GM21381 (cell line): Measurements from ENCODE around the gene UPF3B.
"Not testable (repeated sequence)": the region's sequence is repeated elsewhere in the genome, so short reads cannot be mapped to it uniquely, and the experiment has no call there.

Experiments
- ATAC-seq: cut with Tn5 transposase; IDR thresholded peaks from one replicate; pipeline ENCODE4 v1.9.1; 2021; ENCODE audit warnings: mild to moderate bottlenecking, moderate library complexity; ENCODE audit not compliant: unreplicated experiment

The UPF3B gene

GRCh38 chrX:119826399-119826959 lies 26.3 kb downstream of the UPF3B start:
- no peak for ATAC-seq

DNA sequence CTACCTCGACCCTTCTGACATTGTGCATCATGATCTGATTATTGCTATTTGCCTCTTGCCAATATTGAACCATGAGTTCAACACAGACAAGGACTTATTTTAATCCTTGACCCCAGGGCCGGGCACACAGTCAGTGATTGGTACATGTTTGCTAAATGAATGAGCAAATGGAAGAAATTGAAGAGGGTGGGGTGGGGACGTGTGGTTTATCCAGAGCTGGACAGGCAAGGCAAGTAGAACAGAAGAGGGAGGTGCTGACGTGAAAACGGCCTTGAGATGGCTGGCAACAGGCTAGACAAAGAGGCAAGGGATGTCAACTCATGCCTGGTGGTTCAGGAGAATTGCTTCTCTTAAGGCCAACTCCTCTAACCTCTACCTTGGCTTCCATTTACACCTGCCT lies 28.5 kb downstream of the UPF3B start:
- ATAC-seq = not testable (repeated sequence)

DNA sequence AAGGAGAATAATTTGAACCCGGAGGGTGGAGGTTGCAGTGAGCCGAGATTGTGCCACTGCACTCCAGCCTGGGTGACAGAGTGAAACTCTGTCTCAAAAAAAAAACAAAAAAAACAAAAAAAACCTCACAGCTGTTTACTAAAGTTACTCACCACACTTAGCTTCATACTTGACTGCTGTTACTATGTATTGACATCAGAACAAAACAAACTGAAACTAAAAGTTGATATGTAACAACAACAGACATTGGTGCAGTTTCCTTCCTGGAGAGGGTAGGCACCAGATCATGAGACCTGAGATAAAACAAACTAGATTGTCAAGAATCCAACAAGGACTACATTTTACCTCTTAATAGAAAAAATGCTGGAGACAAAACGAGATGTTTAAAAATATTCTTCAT lies 31.1 kb downstream of the UPF3B start:
- ATAC-seq = peak; percentile 95

DNA sequence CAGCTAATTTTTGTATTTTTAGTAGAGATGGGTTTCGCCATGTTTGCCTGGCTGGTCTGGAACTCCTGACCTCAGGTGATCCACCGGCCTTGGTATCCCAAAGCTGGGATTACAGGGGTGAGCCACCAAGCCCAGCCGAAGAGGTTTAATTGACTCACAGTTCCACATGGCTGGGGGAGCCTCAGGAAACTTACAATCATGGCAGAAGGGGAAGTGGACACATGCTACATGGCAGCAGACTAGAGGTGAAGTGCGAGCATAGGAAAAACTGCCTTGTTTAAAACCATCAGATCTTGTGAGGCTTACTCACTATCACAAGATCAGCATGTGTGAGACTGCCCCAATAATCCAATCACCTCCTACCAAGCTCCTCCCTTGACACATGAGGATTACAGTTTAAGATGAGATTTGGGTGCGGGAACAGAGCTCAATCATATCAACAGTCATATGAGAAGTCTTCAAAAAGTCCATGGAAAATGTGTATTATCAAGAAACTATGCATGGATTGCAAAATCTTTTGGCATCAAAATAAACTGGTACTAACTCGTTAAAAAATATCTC lies 35.6 kb downstream of the UPF3B start:
- ATAC-seq = no peak

- ATAC-seq = no peak
These were observed 36.5 kb downstream of the UPF3B start for GRCh38 chrX:119816300-119816699.

GRCh38 chrX:119809185-119809666 lies 43.5 kb downstream of the UPF3B start:
- ATAC-seq = no peak

DNA sequence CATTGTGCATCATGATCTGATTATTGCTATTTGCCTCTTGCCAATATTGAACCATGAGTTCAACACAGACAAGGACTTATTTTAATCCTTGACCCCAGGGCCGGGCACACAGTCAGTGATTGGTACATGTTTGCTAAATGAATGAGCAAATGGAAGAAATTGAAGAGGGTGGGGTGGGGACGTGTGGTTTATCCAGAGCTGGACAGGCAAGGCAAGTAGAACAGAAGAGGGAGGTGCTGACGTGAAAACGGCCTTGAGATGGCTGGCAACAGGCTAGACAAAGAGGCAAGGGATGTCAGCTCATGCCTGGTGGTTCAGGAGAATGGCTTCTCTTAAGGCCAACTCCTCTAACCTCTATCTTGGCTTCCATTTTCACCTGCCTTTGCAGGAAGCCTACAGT lies 44.3 kb downstream of the UPF3B start:
- not testable (repeated sequence) for ATAC-seq

DNA sequence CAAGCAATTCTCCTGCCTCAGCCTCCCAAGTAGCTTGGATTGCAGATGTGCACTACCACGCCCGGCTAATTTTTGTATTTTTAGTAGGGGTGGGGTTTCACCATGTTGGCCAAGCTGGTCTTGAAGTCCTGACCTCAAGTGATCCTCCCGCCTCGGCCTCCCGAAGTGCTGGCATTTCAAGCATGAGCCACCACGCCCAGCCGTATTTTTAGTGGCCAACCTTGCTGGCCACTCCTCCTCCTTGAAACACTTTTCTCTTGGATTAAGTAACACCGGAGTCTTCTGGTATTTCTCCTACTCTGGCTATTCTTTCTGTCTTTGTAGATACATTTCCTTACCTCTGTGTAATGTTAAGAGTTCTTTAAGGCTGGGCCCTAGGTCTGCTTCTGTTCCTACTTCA lies 50.2 kb downstream of the UPF3B start:
- no peak for ATAC-seq

DNA sequence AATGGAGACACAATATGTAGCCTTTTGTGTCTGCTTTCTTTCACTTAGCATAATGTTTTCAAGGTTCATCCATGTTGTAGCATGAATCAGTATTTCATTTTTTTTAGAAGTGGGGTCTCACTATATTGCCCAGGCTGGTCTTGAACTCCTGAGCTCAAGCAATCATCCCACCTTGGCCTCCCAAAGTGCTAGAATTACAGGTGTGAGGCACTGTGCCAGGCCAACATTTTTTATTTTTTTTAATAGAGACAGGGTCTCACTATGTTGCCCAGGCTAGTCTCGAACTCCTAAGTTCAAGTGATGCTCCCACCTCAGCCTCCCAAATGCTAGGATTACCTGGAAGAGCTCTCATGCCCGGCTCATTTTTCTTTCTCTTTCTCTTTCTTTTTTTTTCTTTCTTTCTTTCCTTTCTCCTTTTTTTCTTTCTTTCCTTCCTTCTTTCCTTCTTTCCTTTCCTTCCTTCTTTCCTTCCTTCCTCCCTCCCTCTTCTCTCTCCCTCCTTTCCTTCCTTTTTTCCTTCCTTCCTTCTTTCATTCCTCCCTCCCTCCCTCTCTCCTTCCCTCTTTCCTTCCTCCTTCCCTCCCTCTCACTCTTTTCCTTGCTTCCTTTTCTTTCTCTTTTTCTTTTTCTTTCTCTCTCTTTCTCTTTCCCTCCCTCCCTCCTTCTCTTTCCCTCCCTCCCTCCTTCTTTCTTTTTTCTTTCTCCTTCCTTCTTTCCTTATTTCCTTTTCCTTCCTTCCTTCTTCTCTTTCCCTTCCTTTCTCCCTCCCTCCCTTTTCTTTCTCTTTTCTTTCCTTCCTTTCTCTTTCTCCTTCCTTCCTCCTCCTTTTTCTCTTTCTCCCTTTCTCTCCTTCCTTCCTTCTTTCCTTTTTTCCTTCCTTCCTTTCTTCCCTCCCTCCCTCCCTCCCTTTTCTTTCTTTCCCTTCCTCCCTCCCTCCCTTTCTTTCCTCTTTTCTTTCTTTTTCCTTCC lies 51.2 kb downstream of the UPF3B start:
- no peak for ATAC-seq

DNA sequence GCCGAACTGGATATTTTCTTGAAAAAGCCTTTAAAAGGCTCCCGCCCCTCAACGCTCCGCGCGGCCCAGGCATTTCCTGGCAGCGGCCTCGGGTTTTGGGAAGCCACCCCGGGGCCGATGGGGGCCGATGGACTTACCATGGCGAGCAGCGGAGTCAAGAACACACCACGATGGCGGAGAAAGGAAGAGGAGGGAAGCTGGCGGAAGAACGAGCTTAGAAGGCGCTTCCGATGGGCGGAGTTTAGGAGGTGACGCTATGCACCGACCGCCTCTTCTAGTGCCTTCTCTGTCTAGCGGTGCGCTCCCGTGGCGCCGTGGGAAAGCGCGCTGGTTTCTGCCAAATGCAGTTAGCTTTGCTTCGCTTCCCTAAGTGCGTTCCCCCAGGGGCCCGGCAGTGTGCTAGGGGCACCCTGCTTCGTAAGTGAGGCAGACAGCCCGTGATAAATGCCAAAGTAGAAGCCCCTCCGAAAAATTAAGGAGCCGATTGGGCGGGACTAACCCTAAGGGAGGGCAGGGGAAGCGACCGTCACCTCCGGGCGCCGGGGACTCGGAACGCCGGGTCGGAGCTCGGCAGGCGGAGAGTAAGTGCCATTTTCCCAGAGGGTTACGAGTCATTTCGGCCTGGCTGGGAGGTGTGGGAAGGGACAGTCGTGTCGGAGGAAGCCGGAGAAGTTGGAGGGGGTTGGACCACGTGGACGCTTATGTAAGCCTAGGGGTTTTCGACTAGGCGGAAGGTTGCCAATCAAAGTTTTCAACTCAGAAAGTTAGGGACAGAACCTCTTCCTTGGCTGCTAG lies 61.1 kb downstream of the UPF3B start, which contains the start of gene RPL39:
Gene RPL39, minus strand, starts transcription at position 194 of the 795 bp plus-strand sequence. Its CDS starts 54 bp downstream, at position 140.
- ATAC-seq = peak; percentile 92

DNA sequence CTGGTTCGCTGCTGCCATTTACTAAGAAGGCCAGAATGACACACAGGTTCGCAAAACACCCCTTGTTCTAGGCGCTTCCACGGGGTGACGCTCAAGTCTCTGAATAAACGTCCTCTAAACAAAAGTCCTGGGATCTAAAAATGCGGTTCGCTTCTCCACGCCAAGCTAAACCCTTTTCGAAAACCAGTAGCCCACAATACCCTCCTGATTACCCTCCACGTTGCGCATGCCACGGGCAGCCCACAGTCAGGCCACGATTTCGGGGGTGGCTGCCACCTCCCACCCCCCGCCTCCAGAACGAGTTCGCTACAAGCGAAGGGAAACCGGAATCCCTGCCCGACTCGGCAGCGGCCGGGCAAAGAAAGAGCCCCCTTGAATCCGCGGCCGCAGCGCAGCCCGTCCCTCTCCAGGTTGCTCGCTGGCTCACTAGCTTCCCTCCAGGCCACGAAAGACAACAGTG lies 61.8 kb downstream of the UPF3B start:
- ATAC-seq = peak; percentile 17

DNA sequence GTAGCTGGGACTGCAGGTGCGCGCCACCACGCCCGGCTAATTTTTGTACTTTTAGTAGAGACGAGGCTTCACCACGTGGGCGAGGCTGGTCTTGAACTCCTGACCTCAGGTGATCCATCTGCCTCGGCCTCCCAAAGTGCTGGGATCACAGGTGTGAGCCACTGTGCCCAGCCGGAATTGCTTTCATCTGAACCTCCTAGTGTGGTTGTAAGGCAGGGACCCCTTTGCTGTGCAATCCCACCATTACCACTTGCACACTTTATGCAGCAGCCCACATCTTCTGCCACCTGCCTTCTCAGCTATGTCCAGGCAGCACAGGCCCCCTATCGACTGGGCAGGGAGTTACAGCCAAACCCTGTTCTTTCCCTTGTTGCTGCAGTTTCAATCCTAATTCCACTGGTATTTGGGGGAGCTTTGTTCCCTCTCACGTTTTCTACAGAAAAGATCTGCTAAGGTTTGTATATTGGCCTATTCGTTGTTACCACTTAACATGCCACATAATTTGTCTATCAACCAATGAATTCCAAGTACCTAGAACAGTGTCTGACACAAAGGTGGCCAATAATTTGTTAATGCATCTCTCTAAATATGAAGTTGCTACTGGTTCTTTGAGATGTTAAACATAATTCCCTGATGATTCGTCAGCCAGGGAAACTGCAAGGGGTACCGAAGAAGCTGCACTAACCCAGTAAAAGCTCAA lies 67.9 kb downstream of the UPF3B start:
- no peak for ATAC-seq
